MV-4-11 (cell line): ENCODE measurements around the gene OSBPL6.

Source experiments
- DNase-seq: peaks from one replicate; lab custom pipeline; 2025; lab: John Stamatoyannopoulos, UW

The OSBPL6 gene

DNA sequence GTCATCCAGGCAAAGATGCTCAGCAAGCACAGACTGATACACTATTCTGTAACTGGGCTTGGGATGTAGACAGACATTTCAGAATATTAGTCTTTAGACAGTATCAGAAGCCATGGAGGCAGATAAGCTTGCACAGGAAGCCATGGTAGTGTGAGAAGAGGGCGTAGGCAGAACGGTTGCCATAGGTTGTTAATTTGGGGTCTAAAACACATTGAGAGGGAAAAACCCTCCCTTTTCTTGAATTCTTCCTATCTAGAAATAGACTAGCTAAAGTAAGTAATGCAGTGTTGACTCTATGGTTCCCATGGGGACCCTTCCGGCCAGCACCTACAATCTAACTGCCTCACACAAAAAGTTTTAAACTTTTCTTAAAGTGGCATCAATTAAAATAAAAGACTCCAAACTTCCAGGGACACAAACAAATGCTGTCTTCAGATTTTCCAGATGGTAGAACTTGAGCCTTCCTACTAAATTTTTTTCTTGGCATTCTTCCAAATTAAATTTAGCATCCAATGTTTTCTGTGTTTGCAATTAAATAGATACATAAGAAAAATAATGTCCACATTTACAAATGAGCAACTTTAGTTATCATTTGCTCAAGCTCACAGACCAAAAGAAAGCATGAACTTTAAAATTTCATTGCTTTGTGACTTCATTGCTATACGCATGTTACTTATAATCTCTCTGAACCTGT is 254.8 kb downstream of the OSBPL6 start:
- DNase-seq: no peak

GRCh38 chr2:178449700-178450523 is 255.6 kb downstream of the OSBPL6 start:
- DNase-seq: peak; percentile 34

GRCh38 chr2:178450524-178450773 is 256.1 kb downstream of the OSBPL6 start:
- no peak for DNase-seq

- peak; percentile 94 for DNase-seq
Observed at GRCh38 chr2:178450774-178451525, 256.6 kb downstream of the OSBPL6 start, which contains the start of the genes PJVK and PRKRA. Gene PJVK (plus strand): TSS chr2:178451378. CDS start chr2:178453410, 2,032 bp downstream. Gene PRKRA (minus strand): TSS chr2:178451175. CDS start chr2:178451030, 145 bp downstream.

DNA sequence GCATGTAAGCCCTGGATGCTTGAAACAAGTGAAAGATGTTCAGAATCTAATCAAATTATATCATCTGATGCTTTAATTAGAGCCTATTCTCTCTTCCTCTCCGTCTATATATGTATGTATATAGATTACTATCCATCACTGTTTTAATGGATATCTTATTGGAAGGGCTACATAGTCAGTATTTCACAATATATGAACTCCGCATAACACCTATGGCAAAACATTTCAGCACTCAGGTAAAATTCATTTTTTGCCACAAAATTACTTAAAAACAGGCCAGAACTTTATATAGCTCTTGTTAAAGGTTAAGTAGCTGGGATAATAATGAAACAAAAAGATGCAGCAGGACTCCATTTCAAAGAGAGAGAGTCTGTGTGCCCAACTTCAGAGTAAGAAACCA is 258.0 kb downstream of the OSBPL6 start:
- no peak for DNase-seq
